SH-SY5Y (cell line): ENCODE measurements around the gene SLC9A5.

ENCODE experiments used
- GATA2 ChIP-seq: IDR thresholded peaks from 2 replicates; pipeline ENCODE4 v1.6.1; 2011; ENCODE audit warnings: mild to moderate bottlenecking, low read depth, low read length
- GATA3 ChIP-seq: IDR thresholded peaks from 2 replicates; pipeline ENCODE4 v1.6.1; 2011; ENCODE audit warnings: low read depth, mild to moderate bottlenecking, low read length, moderate library complexity

DNA sequence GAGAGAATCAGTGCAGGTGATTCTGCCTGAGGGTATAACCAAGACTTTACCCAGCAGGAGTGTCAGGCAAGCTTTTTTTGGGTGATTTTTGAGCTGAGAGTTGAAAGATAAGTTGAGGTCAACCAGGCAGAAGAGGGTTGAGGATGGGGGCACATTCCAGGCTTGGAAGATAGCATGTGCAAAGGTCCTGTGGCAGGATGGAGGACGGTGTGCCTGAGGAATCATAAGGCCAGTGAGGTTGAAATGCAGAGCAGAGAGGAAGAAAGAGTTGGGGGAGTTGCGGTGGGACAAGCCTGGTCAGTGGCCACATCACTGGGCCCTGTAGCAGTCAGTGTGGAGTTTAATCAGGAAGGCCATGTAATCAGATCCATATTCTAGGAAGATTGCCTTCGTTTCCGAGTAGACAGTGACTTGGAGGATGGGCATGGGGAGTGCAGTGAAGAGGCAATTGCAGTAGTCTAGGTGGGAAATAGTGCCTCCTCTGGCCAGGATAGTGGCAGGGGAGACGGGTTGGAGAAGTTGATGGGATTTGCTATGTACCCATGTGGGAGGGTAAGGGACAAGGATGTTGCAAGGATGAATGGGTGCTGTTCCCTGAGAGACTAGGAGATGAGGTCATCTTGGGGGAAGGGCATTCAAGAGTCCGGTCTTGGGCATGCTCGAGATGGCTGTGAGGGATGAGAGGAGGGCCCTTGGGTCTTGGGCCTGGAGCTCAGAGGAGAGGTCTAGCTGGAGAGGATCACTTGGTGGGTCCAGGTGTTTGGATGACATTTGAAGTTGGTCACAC, 34.5 kb downstream of the SLC9A5 start:
- TF ChIP-seq GATA2 (no peak), GATA3 (no peak)
